ENCODE results near the gene UBE2E2.

DNA sequence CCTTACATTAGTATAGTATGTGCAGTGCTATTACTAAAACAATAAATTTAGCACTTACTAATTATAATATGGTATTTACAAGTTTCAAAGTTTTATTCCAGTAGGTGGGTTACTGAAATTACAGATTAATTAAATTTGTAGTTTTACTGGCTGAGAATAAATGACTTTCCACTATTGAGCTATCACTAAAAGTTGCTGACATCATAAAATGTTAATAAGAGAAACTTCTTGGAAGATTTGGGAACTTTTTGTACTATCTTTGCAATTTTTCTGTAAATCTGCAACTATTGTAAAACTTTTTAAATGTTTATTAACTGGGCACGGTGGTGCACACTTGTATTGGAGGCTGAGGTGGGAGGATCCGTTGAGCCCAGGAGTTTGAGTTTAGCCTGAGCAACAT lies 247.7 kb downstream of the UBE2E2 start:
- no peak for TF ChIP-seq ZNF274 (IDR thresholded peaks at IDR 0.05; ENCODE audit: low read depth, low read length)
- TF ChIP-seq SUZ12 (IDR thresholded peaks at IDR 0.05; ENCODE audit: extremely low read depth, insufficient read depth, insufficient read length): no peak
- no peak for TF ChIP-seq YY1 (IDR thresholded peaks at IDR 0.05; ENCODE audit: insufficient read depth, insufficient read length)

All from NT2/D1 (cell line).